PFSK-1 (cell line): ENCODE results near the gene AKAP6.

Experiments used
- POLR2AphosphoS5 ChIP-seq: IDR thresholded peaks from 2 replicates; pipeline ENCODE4 v1.6.1; 2012; ENCODE audit warnings: low read depth, mild to moderate bottlenecking, control low read depth, low read length, moderate library complexity
- REST ChIP-seq, 2 experiments: IDR thresholded peaks; 2 replicates each; pipeline versions ENCODE4 v1.6.1 to v1.8.0; 2011 to 2012; ENCODE audit warnings: low read depth in 2 of 2, low read length in 2 of 2, control low read depth in 1 of 2, inconsistent platforms in 1 of 2, mild to moderate bottlenecking in 1 of 2, moderate library complexity in 1 of 2; ENCODE audit not compliant: insufficient read depth in 1 of 2
- SIN3A ChIP-seq: IDR thresholded peaks from 2 replicates; pipeline ENCODE4 v1.6.1; 2012; ENCODE audit warnings: mild to moderate bottlenecking, low read length, moderate library complexity, borderline replicate concordance; ENCODE audit not compliant: insufficient read depth
- TAF1 ChIP-seq: IDR thresholded peaks from 2 replicates; pipeline ENCODE4 v1.6.1; 2012; ENCODE audit warnings: low read length, control low read depth, borderline replicate concordance; ENCODE audit not compliant: insufficient read depth

GRCh38 chr14:32572867-32573150, 243.7 kb downstream of the AKAP6 start:
- TF ChIP-seq POLR2AphosphoS5 (no peak), SIN3A (no peak), TAF1 (no peak), REST (IDR thresholded peaks at IDR 0.05; ENCODE audit: insufficient read depth in 1 of 2, low read depth in 2 of 2, low read length in 2 of 2) (no peak)
